ENCODE data around the gene CLGN. TPM values are rescaled to one million over a fixed set of nuclear protein-coding genes. Genes with fewer than 3 reads are reported as not detected.

The CLGN gene
- total RNA-seq, 1 experiment from 2014 or later = 2.9 TPM

DNA sequence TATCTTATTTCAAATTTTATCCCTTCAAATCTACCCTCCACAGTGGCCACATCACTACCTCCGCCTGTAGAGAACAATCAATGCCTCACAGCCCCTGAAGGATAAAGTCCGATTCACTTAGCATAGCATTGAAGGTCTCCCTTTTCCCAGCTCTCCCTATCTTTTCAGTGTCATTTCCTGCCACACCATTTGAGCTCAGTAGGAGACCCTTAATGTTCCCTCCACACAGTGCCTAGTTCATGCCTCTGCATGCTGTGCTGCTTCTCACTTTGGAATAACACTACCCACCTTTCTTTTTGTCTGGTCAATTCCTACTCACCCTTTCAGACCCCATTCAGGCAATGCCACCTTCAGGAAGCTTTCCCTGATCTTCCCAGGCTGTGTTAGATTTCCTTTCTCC is 77.6 kb downstream of the CLGN start:
- H3K79me1 ChIP-seq (ENCODE audit: insufficient read depth, low read depth, low read length, poor library complexity, severe bottlenecking) = no peaks in the 10 kb centered on the region
- no peak overlapping the region for H3K9ac ChIP-seq (ENCODE audit: extremely low read depth, insufficient read length, low read length)
- H3K27me3 ChIP-seq (ENCODE audit: insufficient read depth, low read length) = no peaks in the 10 kb centered on the region; the same call in 1 of the 2 replicates
- no peak overlapping the region for H3K4ac ChIP-seq (ENCODE audit: low read depth, low read length)
- no peak overlapping the region for H3T11ph ChIP-seq (ENCODE audit: low read length)
- H4K20me1 ChIP-seq (ENCODE audit: control insufficient read depth, insufficient read depth, insufficient read length) = no peaks in the 10 kb centered on the region
- no peaks in the 10 kb centered on the region for H3K79me2 ChIP-seq (ENCODE audit: insufficient read depth, low read length)
- H3K23me2 ChIP-seq (ENCODE audit: insufficient read length, low read depth, low read length, poor library complexity, severe bottlenecking) = no peaks in the 10 kb centered on the region
- no peak overlapping the region for H3K27ac Mint-ChIP-seq
- TF ChIP-seq, protein P1, sequence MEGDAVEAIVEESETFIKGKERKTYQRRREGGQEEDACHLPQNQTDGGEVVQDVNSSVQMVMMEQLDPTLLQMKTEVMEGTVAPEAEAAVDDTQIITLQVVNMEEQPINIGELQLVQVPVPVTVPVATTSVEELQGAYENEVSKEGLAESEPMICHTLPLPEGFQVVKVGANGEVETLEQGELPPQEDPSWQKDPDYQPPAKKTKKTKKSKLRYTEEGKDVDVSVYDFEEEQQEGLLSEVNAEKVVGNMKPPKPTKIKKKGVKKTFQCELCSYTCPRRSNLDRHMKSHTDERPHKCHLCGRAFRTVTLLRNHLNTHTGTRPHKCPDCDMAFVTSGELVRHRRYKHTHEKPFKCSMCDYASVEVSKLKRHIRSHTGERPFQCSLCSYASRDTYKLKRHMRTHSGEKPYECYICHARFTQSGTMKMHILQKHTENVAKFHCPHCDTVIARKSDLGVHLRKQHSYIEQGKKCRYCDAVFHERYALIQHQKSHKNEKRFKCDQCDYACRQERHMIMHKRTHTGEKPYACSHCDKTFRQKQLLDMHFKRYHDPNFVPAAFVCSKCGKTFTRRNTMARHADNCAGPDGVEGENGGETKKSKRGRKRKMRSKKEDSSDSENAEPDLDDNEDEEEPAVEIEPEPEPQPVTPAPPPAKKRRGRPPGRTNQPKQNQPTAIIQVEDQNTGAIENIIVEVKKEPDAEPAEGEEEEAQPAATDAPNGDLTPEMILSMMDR (conservative IDR thresholded peaks at IDR 0.05) = no peak
- H4K5ac ChIP-seq (ENCODE audit: insufficient read length, low read depth, low read length) = no peak overlapping the region
- no CpG with 5 or more reads among the region's 2 CpGs for WGBS (ENCODE audit: extremely low coverage, insufficient read length, low lambda C conversion rate)
- H3K9me3 ChIP-seq (ENCODE audit: control insufficient read depth, low read depth, low read length) = no peaks in the 10 kb centered on the region
- no peak for DNase-seq
- H2BK20ac ChIP-seq (ENCODE audit: low read depth, low read length, poor library complexity, severe bottlenecking) = no peak overlapping the region
- H3K27me3 Mint-ChIP-seq (ENCODE audit: low read depth) = peaks cover 10% of the 10 kb centered on the region
- H2AFZ ChIP-seq (ENCODE audit: low read length) = no peak overlapping the region
- no peak overlapping the region for H4K91ac ChIP-seq (ENCODE audit: insufficient read length, low read depth, low read length)
- no peak overlapping the region for H4K8ac ChIP-seq (replicated peaks; ENCODE audit: insufficient read length, low read depth, low read length)
- H2BK120ac ChIP-seq (ENCODE audit: low read depth, low read length, poor library complexity, severe bottlenecking) = no peak overlapping the region
- H3K23ac ChIP-seq (ENCODE audit: insufficient read length, low read depth, low read length) = no peak overlapping the region
- no peak overlapping the region for H3K27ac ChIP-seq (ENCODE audit: insufficient read length, low read depth, low read length)
- H3K9me3 Mint-ChIP-seq = no peaks in the 10 kb centered on the region
- no peak overlapping the region for H2AK5ac ChIP-seq (ENCODE audit: insufficient read length, low read length)
- H2BK12ac ChIP-seq (ENCODE audit: insufficient read length, low read depth, low read length) = no peak overlapping the region
- H3K4me1 Mint-ChIP-seq = peaks cover 31 to 38% of the 10 kb centered on the region in 2 experiments
- H2BK15ac ChIP-seq (ENCODE audit: low read depth, low read length) = no peak overlapping the region
- no peak overlapping the region for H3K18ac ChIP-seq (ENCODE audit: insufficient read length, low read depth, low read length)
- H3K4me3 Mint-ChIP-seq = no peak overlapping the region; a peak in 1 of 5 replicates
- H2BK5ac ChIP-seq (ENCODE audit: insufficient read length, low read length) = no peak overlapping the region
- H3K36me3 Mint-ChIP-seq (ENCODE audit: insufficient read depth in 1 of 3, low read depth in 3 of 3) = no peaks in the 10 kb centered on the region
- H3K56ac ChIP-seq (ENCODE audit: insufficient read length, low read depth, low read length) = no peak overlapping the region
- H3K4me2 ChIP-seq (ENCODE audit: insufficient read depth, insufficient read length, low read length) = no peak overlapping the region
- H3K4me1 ChIP-seq (ENCODE audit: insufficient read depth, low read length) = peaks cover 14% of the 10 kb centered on the region; the same call in 1 of the 2 replicates
- no peak overlapping the region; the same call in 1 of the 2 replicates for H3K14ac ChIP-seq (ENCODE audit: insufficient read depth, low read length)

Data from H9 (cell line).